Sigmoid colon (tissue), 3 donors: Measurements from ENCODE around the gene KDM6B.

Experiments used
- CTCF ChIP-seq, 4 experiments: fragments of 450-650 bp in 3 of 4; fragments of 200-600 bp in 1 of 4; IDR thresholded peaks; one replicate each; pipeline ENCODE4 v1.5.1; 2016 to 2019; ENCODE audit warnings: antibody characterized with exemption in 4 of 4, mild to moderate bottlenecking in 3 of 4, moderate library complexity in 2 of 4
- POLR2A ChIP-seq, 2 donors: fragments of 450-650 bp; IDR thresholded peaks; one replicate each; pipeline ENCODE4 v1.6.1; 2016; ENCODE audit warnings: antibody characterized with exemption in 2 of 2, mild to moderate bottlenecking in 2 of 2, moderate library complexity in 2 of 2

DNA sequence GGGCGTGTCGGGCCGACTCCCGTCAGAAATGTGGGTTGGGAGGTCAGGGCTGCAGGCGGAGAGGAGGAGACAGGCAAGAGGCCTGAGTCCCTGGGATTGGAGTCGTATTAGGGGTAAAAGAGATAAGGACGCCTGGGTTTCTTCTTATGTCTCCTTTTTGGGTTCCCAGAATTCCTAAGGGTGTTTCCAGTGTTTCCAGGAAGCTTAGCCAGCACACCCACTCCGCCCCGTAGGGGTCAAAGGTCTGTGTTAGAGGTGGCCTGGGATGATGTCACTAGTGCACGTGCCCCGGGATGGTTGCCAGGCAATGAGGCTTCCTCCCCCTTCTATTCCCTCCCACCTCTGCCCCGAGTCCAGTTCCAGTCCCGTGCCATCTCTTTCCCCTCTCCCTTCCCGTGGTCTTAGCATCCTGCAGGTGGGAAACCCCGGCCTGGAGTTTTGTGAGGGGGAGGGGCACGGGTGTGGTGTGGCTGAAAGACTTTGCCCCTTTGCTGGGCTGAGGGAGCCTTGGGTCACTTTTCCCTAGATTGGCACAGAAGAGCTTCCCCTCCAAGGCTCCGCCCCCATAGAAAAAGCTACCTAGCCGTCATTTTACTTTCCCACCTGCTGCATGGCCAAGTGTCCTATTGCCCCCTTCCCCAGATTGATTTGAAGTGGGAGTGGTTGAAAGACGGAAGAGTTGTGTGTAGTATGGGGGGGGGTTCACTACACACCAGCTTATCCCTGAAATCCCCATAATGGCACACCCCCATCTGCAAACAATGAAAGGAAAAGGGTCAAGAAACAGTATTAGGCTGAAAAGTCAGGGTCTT lies 2.8 kb downstream of the KDM6B start:
- no peak for TF ChIP-seq POLR2A (IDR thresholded peaks at IDR 0.05)
- no peak for TF ChIP-seq CTCF (IDR thresholded peaks at IDR 0.05)
